Measurements from ENCODE around the gene LMO7.

Gene LMO7

DNA sequence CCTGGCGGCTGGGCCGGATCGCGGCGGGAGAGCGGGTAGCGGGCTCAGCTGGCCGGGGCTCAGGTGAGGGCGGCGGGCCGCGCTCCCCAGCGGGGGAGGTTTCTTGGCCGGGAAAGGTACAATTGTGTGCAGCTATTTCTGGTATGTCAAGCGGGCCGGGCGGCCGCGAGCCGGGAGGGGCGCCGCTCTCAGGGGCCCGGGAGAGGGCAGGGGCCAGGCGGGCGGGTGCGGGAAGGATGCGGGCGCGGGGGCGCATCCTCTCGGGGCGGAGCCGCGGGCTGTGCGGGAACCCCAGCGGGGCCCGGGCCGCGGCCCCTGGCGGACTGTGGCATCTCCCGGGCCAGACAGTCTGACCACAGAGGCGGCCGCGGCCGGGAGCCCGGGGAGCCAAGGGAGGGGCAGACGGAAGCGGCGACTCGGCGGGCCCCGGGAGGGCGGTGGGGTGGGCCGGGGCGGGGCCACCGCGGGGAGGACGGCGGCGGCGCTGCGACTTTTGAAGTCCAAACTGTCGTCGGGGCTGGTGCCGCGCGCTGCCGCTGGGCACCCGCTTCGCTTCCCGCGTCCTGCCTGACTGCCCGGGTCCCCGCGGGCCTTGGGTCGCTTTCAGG lies at the start of gene LMO7:
LMO7 (plus strand) TSS at position 503 of the 608 bp plus-strand sequence. CDS start 328 bp downstream, outside the sequence.
- TF ChIP-seq, protein P1, sequence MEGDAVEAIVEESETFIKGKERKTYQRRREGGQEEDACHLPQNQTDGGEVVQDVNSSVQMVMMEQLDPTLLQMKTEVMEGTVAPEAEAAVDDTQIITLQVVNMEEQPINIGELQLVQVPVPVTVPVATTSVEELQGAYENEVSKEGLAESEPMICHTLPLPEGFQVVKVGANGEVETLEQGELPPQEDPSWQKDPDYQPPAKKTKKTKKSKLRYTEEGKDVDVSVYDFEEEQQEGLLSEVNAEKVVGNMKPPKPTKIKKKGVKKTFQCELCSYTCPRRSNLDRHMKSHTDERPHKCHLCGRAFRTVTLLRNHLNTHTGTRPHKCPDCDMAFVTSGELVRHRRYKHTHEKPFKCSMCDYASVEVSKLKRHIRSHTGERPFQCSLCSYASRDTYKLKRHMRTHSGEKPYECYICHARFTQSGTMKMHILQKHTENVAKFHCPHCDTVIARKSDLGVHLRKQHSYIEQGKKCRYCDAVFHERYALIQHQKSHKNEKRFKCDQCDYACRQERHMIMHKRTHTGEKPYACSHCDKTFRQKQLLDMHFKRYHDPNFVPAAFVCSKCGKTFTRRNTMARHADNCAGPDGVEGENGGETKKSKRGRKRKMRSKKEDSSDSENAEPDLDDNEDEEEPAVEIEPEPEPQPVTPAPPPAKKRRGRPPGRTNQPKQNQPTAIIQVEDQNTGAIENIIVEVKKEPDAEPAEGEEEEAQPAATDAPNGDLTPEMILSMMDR (IDR thresholded peaks at IDR 0.05): no peak

DNA sequence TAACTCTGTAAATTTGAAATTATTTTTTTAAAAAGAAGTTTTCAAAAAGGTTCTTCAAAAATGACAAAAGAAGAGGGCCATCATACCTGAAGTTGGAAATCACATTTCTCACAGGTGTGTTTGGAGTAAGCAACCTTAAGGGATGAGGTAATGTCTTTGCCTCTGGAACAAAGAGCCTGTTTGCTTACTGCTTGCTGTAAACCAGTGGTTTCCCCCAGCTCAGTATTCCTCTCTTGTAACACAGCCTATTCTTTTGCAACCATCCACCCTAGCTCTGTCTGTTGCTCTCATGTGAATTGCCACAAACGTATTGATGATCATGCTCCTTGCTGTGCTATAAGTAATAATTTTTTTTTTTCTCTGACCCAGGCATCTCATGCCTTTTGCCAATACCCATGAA lies 48.5 kb upstream of the LMO7 start:
- TF ChIP-seq, protein P1 (IDR thresholded peaks at IDR 0.05): no peak

DNA sequence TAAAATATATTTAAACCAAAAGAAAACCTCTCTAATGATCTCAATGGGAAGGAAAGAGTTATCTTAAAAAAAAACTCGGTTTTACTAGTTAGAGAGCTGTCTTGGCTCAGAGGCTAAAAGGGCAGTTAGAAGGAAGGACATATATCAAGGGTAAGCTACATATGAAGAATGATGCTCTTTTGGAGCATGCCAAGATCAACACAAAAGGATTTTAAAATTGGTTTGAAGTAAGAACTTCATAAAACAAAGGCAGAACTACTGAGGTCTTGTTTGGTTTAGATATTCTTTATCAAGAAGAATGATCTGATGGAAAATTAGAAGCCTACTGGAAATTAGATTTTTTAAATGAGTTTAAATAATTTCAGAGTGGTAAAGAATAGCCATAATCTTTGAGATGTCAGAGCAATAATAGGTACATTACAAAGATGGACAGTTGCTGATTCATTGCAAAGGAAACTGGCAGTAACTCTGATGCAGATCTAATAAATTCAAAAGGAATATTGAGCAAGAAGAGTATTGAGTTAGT lies 39.4 kb upstream of the LMO7 start:
- TF ChIP-seq, protein P1 (IDR thresholded peaks at IDR 0.05): no peak

DNA sequence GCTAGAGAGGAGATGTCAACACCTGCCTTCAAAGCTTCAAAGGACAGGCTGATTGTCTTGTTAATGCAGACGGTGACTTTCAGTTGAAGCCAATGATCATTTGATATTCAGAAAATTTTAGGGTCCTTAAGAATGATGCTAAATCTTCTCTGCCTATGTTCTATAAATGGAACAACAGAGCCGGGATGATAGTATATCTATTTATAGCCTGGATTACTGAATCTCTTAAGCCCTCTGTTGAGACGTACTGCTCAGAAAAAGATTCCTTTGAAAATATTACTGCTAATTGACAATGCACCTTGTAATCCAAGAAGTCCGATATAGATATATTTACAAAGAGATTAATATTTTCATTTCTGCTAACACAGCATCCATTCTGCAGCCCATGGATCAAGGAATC lies 35.8 kb upstream of the LMO7 start:
- TF ChIP-seq, protein P1 (IDR thresholded peaks at IDR 0.05): no peak

DNA sequence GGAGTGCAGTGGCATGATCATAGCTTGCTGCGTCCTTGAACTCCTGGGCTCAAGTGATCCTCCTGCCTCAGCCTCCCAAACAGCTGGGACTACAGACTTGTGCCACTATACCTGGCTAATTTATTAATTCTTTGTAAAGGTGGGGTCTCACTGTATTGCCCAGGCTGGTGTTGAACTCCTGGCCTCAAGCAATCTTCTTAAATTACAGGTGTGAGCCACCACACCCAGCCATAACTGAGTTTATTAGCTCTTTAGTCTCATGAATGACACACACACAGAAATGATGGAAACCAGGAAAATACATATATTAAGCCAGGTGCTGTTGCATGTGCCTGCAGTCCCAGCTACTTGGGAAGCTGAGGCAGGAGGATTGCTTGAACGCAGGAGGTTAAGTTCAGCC lies 33.1 kb upstream of the LMO7 start:
- TF ChIP-seq, protein P1 (IDR thresholded peaks at IDR 0.05): no peak

DNA sequence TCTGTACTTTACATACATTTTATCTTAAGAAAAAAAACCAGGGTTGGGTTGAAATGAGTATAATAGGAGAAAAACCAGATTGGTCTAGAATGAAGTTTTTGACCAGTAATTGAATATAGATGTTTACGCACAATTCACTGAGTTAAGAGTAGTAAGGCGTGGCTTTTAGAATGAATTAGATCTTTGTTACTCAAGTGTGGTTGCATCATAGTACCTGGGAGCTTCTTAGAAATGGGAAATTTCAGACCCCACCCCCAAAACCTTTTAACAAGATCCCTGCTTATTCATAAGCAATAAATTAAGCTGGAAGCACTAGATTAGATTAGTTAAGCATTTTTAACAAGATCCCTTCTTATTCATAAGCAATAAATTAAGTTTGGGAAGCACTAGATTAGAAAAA lies 28.7 kb upstream of the LMO7 start:
- TF ChIP-seq, protein P1 (IDR thresholded peaks at IDR 0.05): no peak

DNA sequence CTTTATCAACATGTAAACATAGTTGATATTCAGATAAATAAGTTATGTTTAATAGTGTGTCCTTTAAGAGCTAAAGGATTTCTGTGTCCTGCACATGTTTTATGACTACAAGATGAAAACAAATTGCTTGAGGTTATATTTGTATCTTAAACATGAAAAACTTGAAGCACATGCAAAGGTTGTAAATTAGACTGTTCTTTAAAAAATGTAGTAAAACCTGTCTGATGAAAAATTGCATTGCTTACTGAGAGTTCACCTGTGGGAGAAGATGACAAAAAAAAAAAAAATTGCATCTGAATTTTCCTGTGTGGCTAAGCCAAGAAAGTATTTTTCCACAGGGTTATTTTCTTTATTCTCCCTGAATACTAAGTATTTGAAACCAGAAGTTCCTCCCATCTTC lies 25.7 kb upstream of the LMO7 start:
- TF ChIP-seq, protein P1 (IDR thresholded peaks at IDR 0.05): no peak

DNA sequence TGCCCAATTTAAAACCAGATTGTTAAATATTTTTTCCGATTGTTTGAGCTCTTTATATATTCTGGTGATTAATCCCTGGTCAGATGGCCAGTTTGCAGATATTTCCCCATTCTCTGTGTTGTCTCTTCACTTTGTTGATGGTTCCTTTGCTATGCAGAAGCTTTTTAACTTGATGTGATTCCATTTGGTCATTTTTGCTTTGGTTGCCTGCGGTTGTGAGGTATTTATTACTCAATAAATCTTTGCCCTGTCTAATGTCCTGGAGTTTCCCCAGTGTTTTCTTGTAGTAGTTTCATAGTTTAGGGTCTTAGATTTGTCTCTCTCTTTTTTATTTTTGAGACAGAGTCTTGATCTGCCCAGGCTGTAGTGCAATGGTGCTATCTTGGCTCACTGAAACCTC lies 23.8 kb upstream of the LMO7 start:
- TF ChIP-seq, protein P1 (IDR thresholded peaks at IDR 0.05): no peak
